GM13976 (cell line): ENCODE results near the gene RHOT2.
A peak's percentile ranks its signal among the peaks of the same experiment; 100 is the strongest.
"Not testable (repeated sequence)": the region's sequence is repeated elsewhere in the genome, so short reads cannot be mapped to it uniquely, and the experiment has no call there.

Experiments used
- DNase-seq: peaks from one replicate; pipeline ENCODE4 v3.0.0; 2012; ENCODE audit warnings: low spot score
- CTCF ChIP-seq: IDR thresholded peaks from 2 replicates; pipeline ENCODE4 v1.5.1; 2012; ENCODE audit warnings: borderline replicate concordance, mild to moderate bottlenecking; ENCODE audit not compliant: insufficient read depth; ENCODE audit errors: extremely low read depth, missing control alignments, control extremely low read depth
- in situ Hi-C: fragments of 300-500 bp; cut with MboI; formaldehyde crosslinking; loops from one replicate; pipeline ENCODE4 v1.12.0; 2022; ENCODE audit warnings: low sequenced_read_pairs, mixed read lengths, inconsistent platforms; ENCODE audit not compliant: unreplicated experiment

The RHOT2 gene

GRCh38 chr16:685967-686366 lies 18.0 kb downstream of the RHOT2 start:
- in situ Hi-C loops = no loop called here
- no peak for DNase-seq
- TF ChIP-seq CTCF = peak; percentile 38

GRCh38 chr16:686459-687260 lies 18.7 kb downstream of the RHOT2 start:
- no peak for DNase-seq
- no peak for TF ChIP-seq CTCF
- in situ Hi-C loops = no loop called here

GRCh38 chr16:687499-687898 lies 19.6 kb downstream of the RHOT2 start:
- in situ Hi-C loops = no loop called here
- no peak for TF ChIP-seq CTCF
- DNase-seq = no peak

- in situ Hi-C loops = no loop called here
- no peak for DNase-seq
- no peak for TF ChIP-seq CTCF
These were observed 21.4 kb downstream of the RHOT2 start for GRCh38 chr16:689175-689897.

- DNase-seq, in situ Hi-C loops: not testable (repeated sequence)
These were observed 23.3 kb downstream of the RHOT2 start for GRCh38 chr16:691242-691641.

GRCh38 chr16:692356-693108 lies 24.6 kb downstream of the RHOT2 start:
- no peak for TF ChIP-seq CTCF
- in situ Hi-C loops = no loop called here
- DNase-seq = no peak
